ENCODE data around the gene SHISA5. TPM values are rescaled to one million over a fixed set of nuclear protein-coding genes. Genes with fewer than 3 reads are reported as not detected.
"Not testable (repeated sequence)": the region's sequence is repeated elsewhere in the genome, so short reads cannot be mapped to it uniquely, and the experiment has no call there.

SHISA5 gene
- polyA plus RNA-seq, 1 donor, result 200 TPM

DNA sequence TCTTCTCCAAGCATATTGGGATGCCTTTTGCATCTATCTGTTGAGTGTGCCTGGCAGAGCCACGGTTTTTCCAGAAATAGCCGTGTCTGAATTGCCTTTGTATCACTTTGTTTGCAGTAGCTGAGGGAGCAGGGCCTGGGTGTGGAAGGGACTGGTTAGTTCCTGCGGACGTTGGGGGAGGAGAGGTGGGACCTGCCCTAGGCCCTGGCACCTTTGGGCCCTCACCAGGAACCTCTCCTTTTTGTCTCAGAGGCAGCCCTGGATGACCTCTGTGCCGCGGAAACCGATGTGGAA, 38.8 kb downstream of the SHISA5 start:
- no peaks in the 10 kb centered on the region for H3K27me3 ChIP-seq (ENCODE audit: control insufficient read depth, insufficient read depth, low read length)
- H3K9me3 ChIP-seq (ENCODE audit: control insufficient read depth, low read depth, low read length), result no peaks in the 10 kb centered on the region
- no peak for DNase-seq
- WGBS (ENCODE audit: insufficient coverage, low lambda C conversion rate), result no CpG with 5 or more reads among the region's 7 CpGs
- no peak overlapping the region for H3K4me3 ChIP-seq (ENCODE audit: low read length)
- H3K27ac ChIP-seq (ENCODE audit: low read length), result peak overlapping the region; percentile 99
- H3K36me3 ChIP-seq (ENCODE audit: control insufficient read depth, insufficient read depth, low read length), result peaks cover 52% of the 10 kb centered on the region
- peaks cover 48% of the 10 kb centered on the region for H3K4me1 ChIP-seq (ENCODE audit: control insufficient read depth, insufficient read depth, low read length)

DNA sequence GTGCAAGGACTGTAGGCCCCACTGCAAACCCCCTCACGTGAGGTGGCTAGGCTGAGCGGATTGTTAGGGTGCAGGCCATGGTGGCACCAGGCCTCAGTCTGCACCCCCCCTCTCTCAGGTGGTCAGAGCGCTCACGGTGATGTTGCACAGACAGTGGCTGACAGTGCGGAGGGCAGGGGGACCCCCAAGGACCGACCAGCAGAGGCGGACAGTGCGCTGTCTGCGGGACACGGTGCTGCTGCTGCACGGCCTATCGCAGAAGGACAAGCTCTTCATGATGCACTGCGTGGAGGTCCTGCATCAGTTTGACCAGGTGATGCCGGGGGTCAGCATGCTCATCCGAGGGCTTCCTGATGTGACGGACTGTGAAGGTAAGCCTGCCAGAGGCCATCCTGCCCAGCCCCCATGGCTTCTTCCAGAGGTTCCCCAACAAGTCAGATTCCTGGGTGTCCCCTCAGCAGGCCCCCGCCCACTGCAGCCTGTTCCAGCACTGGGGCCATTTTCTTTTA, 39.2 kb downstream of the SHISA5 start:
- Histone ChIP-seq H3K4me1 (ENCODE audit: control insufficient read depth, insufficient read depth, low read length) (peaks cover 44% of the 10 kb centered on the region), H3K27ac (ENCODE audit: low read length) (peak overlapping the region; percentile 99), H3K27me3 (ENCODE audit: control insufficient read depth, insufficient read depth, low read length) (no peaks in the 10 kb centered on the region), H3K9me3 (ENCODE audit: control insufficient read depth, low read depth, low read length) (no peaks in the 10 kb centered on the region), H3K4me3 (ENCODE audit: low read length) (no peak overlapping the region), H3K36me3 (ENCODE audit: control insufficient read depth, insufficient read depth, low read length) (peaks cover 53% of the 10 kb centered on the region)
- WGBS (ENCODE audit: insufficient coverage, low lambda C conversion rate), result no CpG with 5 or more reads among the region's 17 CpGs
- DNase-seq, result no peak

DNA sequence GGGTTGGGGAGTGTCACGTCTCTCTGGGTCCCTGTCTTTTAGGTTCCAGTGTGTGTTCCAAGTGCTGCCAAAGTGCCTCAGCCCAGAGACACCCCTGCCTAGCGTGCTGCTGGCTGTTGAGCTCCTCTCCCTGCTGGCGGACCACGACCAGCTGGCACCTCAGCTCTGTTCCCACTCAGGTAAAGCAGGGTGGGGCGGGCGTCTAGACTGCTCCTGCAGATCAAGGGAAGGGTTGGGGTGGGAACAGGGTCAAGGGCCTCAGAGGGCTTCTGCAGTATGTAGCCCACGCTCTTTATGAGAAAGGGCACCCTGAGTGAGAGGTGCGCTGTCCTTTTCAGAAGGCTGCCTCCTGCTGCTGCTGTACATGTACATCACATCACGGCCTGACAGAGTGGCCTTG, 40.3 kb downstream of the SHISA5 start:
- no peak for DNase-seq
- H3K4me3 ChIP-seq (ENCODE audit: low read length), result no peak overlapping the region
- no CpG with 5 or more reads among the region's 9 CpGs for WGBS (ENCODE audit: insufficient coverage, low lambda C conversion rate)
- H3K4me1 ChIP-seq (ENCODE audit: control insufficient read depth, insufficient read depth, low read length), result peaks cover 36% of the 10 kb centered on the region
- no peaks in the 10 kb centered on the region for H3K27me3 ChIP-seq (ENCODE audit: control insufficient read depth, insufficient read depth, low read length)
- no peak overlapping the region for H3K27ac ChIP-seq (ENCODE audit: low read length)
- H3K9me3 ChIP-seq (ENCODE audit: control insufficient read depth, low read depth, low read length), result no peaks in the 10 kb centered on the region
- peaks cover 54% of the 10 kb centered on the region for H3K36me3 ChIP-seq (ENCODE audit: control insufficient read depth, insufficient read depth, low read length)

DNA sequence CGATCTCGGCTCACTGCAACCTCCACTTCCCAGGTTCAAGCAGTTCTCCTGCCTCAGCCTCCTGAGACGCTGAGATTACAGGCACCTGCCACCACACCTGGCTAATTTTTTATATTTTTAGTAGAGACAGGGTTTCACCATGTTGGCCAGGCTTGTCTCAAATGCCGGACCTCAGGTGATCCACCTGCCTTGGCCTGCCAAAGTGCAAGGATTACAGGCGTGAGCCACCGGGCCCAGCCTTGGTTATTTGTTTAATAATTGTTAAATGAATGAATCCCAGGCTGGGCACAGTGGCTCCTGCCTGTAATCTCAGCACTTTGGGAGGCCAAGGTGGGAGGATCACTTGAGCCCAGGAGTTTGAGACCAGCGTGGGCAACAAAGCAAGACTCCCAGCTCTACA, 42.2 kb downstream of the SHISA5 start:
- Histone ChIP-seq H3K36me3 (ENCODE audit: control insufficient read depth, insufficient read depth, low read length) (peaks cover 48% of the 10 kb centered on the region), H3K4me1 (ENCODE audit: control insufficient read depth, insufficient read depth, low read length) (peaks cover 19% of the 10 kb centered on the region)
- DNase-seq; H3K27me3 ChIP-seq (ENCODE audit: control insufficient read depth, insufficient read depth, low read length); H3K9me3 ChIP-seq (ENCODE audit: control insufficient read depth, low read depth, low read length); H3K27ac ChIP-seq (ENCODE audit: low read length); H3K4me3 ChIP-seq (ENCODE audit: low read length): not testable (repeated sequence)
- WGBS (ENCODE audit: insufficient coverage, low lambda C conversion rate), result 90% methylated on average over 2 of the region's 7 CpGs

DNA sequence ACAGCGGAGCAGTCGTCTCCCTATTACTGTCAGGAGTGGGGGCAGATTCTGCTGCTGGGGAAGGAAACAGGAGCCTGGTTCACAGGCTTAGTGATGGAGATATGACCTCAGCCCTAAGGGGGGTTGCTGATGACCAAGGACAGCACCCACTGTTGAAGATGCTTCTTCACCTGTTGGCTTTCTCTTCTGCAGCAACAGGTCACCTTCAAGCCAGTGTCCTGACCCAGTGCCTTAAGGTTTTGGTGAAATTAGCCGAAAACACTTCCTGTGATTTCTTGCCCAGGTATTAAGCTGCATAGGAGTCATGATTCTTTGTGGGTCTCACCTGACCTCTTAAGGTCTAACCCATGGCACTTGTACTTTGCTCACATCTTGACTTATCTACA, 43.5 kb downstream of the SHISA5 start:
- no peak overlapping the region for H3K4me3 ChIP-seq (ENCODE audit: low read length)
- peaks cover 7% of the 10 kb centered on the region for H3K4me1 ChIP-seq (ENCODE audit: control insufficient read depth, insufficient read depth, low read length)
- H3K27me3 ChIP-seq (ENCODE audit: control insufficient read depth, insufficient read depth, low read length), result no peaks in the 10 kb centered on the region
- no CpG with 5 or more reads among the region's 3 CpGs for WGBS (ENCODE audit: insufficient coverage, low lambda C conversion rate)
- DNase-seq, result no peak
- peaks cover 47% of the 10 kb centered on the region for H3K36me3 ChIP-seq (ENCODE audit: control insufficient read depth, insufficient read depth, low read length)
- no peaks in the 10 kb centered on the region for H3K9me3 ChIP-seq (ENCODE audit: control insufficient read depth, low read depth, low read length)
- H3K27ac ChIP-seq (ENCODE audit: low read length), result no peak overlapping the region

DNA sequence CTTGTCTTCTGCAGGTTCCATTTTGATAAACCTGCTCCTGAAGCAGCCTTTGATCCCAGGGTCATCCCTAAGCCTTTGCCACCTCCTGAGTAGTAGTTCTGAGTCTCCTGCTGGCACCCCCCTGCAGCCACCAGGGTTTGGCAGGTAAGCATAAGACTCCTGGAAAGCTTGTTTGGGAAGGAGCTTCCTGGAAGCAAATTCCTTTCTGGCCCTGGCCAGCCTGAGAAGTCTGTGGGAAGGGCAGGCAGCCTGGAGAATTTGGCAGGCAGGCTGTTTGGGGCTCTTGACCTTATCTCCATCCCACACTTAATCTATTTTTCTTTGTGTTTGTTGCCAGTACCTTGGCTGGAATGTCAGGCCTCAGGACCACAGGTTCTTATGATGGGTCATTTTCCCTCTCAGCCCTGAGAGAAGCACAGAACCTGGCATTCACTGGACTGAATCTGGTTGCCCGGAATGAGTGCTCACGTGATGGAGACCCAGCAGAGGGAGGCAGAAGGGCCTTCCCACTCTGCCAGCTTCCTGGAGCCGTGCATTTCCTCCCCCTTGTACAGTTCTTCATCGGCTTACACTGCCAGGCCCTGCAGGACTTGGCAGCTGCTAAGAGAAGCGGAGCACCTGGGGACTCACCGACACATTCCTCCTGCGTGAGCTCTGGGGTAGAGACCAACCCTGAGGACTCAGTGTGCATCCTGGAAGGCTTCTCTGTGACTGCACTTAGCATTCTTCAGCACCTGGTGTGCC, 44.0 kb downstream of the SHISA5 start:
- no peak overlapping the region for H3K4me3 ChIP-seq (ENCODE audit: low read length)
- WGBS (ENCODE audit: insufficient coverage, low lambda C conversion rate), result no CpG with 5 or more reads among the region's 7 CpGs
- peaks cover 1% of the 10 kb centered on the region for H3K4me1 ChIP-seq (ENCODE audit: control insufficient read depth, insufficient read depth, low read length)
- H3K36me3 ChIP-seq (ENCODE audit: control insufficient read depth, insufficient read depth, low read length), result peaks cover 51% of the 10 kb centered on the region
- no peaks in the 10 kb centered on the region for H3K27me3 ChIP-seq (ENCODE audit: control insufficient read depth, insufficient read depth, low read length)
- no peak for DNase-seq
- no peak overlapping the region for H3K27ac ChIP-seq (ENCODE audit: low read length)
- no peaks in the 10 kb centered on the region for H3K9me3 ChIP-seq (ENCODE audit: control insufficient read depth, low read depth, low read length)

DNA sequence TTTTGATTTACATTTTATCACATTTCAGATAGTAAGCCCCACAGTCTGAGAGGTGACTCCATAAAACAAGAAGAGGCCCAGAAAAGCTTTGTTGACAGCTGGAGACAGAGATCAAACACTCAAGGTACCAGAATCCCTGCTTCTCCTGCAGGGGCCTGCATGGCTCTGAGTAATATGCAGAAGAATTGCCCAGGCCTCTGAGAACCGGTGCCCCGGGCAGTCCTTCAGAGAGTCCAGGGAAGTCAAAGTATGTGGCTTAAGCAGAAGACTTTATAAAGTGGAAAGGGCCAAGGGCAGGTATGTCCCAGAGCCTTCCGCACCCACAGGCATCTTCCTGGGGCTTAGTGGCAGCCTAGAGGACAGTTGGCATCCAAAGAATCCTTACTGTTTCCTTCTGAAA, 44.6 kb downstream of the SHISA5 start:
- H3K9me3 ChIP-seq (ENCODE audit: control insufficient read depth, low read depth, low read length), result no peaks in the 10 kb centered on the region
- H3K27me3 ChIP-seq (ENCODE audit: control insufficient read depth, insufficient read depth, low read length), result no peaks in the 10 kb centered on the region
- no CpG with 5 or more reads among the region's 3 CpGs for WGBS (ENCODE audit: insufficient coverage, low lambda C conversion rate)
- no peak overlapping the region for H3K4me3 ChIP-seq (ENCODE audit: low read length)
- H3K4me1 ChIP-seq (ENCODE audit: control insufficient read depth, insufficient read depth, low read length), result no peaks in the 10 kb centered on the region
- peaks cover 52% of the 10 kb centered on the region for H3K36me3 ChIP-seq (ENCODE audit: control insufficient read depth, insufficient read depth, low read length)
- no peak overlapping the region for H3K27ac ChIP-seq (ENCODE audit: low read length)
- DNase-seq, result no peak

DNA sequence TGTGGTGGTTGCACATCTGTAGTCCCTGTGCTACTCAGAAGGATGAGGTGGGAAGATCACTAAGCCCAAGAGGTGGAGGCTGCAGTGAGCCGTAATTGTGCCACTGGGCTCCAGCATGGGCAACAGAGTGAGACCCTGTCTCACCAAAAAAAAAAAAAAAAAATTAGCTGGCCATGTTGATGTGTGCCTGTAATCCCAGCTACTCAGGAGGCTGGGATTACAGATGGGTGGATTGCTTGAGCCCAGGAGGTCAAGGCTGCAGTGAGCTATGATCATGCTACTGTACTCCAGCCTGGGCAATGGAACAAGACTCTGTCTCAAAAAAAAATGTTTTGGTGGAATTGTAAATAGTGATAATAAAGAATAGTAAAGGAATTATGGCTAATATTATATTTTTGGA, 47.5 kb downstream of the SHISA5 start:
- H3K27ac ChIP-seq (ENCODE audit: low read length), result no peak overlapping the region
- no peak for DNase-seq
- H3K36me3 ChIP-seq (ENCODE audit: control insufficient read depth, insufficient read depth, low read length), result peaks cover 64% of the 10 kb centered on the region
- no peaks in the 10 kb centered on the region for H3K9me3 ChIP-seq (ENCODE audit: control insufficient read depth, low read depth, low read length)
- WGBS (ENCODE audit: insufficient coverage, low lambda C conversion rate), result no CpG with 5 or more reads among the region's 1 CpG
- H3K4me3 ChIP-seq (ENCODE audit: low read length), result no peak overlapping the region
- no peaks in the 10 kb centered on the region for H3K4me1 ChIP-seq (ENCODE audit: control insufficient read depth, insufficient read depth, low read length)
- no peaks in the 10 kb centered on the region for H3K27me3 ChIP-seq (ENCODE audit: control insufficient read depth, insufficient read depth, low read length)

DNA sequence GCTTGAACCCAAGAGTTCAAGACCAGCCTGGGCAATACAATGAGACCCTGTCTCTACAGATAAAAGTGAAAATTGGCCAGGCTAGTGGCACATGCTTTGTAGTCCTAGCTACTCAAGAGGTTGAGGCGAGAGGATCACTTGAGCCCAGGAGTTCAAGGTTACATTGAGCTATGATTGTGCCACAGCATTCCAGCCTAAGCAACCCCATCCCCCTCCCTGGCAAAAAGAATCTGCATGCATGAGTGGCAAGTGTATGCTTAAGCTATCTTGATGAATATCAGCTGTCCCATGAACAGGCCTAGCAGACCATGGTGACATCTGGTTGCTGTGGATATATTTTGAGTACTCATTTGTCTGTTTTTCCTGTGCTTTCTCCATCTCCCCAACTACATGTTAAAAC, 52.7 kb downstream of the SHISA5 start:
- H3K27me3 ChIP-seq (ENCODE audit: control insufficient read depth, insufficient read depth, low read length), result no peaks in the 10 kb centered on the region
- H3K36me3 ChIP-seq (ENCODE audit: control insufficient read depth, insufficient read depth, low read length), result peaks cover 30% of the 10 kb centered on the region
- no CpG with 5 or more reads among the region's 1 CpG for WGBS (ENCODE audit: insufficient coverage, low lambda C conversion rate)
- H3K27ac ChIP-seq (ENCODE audit: low read length), result no peak overlapping the region
- DNase-seq, result no peak
- H3K4me1 ChIP-seq (ENCODE audit: control insufficient read depth, insufficient read depth, low read length), result peaks cover 6% of the 10 kb centered on the region
- no peak overlapping the region for H3K4me3 ChIP-seq (ENCODE audit: low read length)
- H3K9me3 ChIP-seq (ENCODE audit: control insufficient read depth, low read depth, low read length), result no peaks in the 10 kb centered on the region

DNA sequence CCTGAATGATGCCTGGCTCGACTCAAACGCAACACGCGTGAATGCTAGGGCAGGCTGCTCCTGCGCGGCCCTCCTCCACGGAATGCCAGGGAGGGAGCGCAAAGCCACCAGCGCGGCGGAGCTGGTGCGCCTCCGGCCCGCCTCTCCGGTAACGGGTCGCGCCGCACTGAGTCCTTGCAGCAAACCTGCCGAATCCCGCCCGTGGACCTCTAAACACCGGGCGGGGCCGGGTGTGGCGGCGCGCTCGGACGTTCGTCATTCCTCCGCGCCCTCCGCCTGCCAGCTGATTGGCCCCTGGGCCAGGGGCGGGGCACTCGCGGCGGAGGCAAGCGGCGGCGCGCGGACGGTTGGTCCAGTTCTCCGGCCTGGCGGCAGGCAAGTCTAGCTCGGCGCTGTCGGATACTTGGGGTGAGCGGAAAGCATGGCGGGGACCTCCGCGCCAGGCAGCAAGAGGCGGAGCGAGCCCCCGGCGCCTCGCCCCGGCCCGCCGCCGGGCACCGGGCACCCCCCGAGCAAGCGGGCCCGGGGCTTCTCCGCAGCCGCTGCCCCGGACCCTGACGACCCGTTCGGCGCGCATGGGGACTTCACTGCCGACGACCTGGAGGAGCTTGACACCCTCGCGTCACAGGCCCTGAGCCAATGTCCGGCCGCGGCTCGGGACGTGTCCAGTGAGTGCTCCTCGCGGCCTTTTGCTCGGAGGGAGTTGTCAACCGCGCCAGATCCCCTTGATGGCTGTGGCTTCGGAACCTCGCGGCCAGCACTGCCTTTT, 57.4 kb downstream of the SHISA5 start, which contains the start of gene ATRIP:
Gene ATRIP, plus strand, starts transcription at position 313 of the 769 bp plus-strand sequence. Its CDS starts 109 bp downstream, at position 422.
- Histone ChIP-seq H3K36me3 (ENCODE audit: control insufficient read depth, insufficient read depth, low read length) (peaks cover 26% of the 10 kb centered on the region), H3K27me3 (ENCODE audit: control insufficient read depth, insufficient read depth, low read length) (no peaks in the 10 kb centered on the region), H3K4me1 (ENCODE audit: control insufficient read depth, insufficient read depth, low read length) (peaks cover 16% of the 10 kb centered on the region), H3K4me3 (ENCODE audit: low read length) (peak within 1 kb of the TSS; percentile 98), H3K27ac (ENCODE audit: low read length) (peak within 1 kb of the TSS; percentile 91), H3K9me3 (ENCODE audit: control insufficient read depth, low read depth, low read length) (no peaks in the 10 kb centered on the region)
- WGBS (ENCODE audit: insufficient coverage, low lambda C conversion rate), result no CpG with 5 or more reads among the region's 91 CpGs
- DNase-seq, result peak; percentile 86 to 91
